ENCODE data around the gene OLFML2A. TPM values are rescaled to one million over a fixed set of nuclear protein-coding genes. Genes with fewer than 3 reads are reported as not detected.
"Not testable (repeated sequence)": the region's sequence is repeated elsewhere in the genome, so short reads cannot be mapped to it uniquely, and the experiment has no call there.

Gene OLFML2A
- polyA plus RNA-seq (ENCODE audit: insufficient read length) = 140 TPM

DNA sequence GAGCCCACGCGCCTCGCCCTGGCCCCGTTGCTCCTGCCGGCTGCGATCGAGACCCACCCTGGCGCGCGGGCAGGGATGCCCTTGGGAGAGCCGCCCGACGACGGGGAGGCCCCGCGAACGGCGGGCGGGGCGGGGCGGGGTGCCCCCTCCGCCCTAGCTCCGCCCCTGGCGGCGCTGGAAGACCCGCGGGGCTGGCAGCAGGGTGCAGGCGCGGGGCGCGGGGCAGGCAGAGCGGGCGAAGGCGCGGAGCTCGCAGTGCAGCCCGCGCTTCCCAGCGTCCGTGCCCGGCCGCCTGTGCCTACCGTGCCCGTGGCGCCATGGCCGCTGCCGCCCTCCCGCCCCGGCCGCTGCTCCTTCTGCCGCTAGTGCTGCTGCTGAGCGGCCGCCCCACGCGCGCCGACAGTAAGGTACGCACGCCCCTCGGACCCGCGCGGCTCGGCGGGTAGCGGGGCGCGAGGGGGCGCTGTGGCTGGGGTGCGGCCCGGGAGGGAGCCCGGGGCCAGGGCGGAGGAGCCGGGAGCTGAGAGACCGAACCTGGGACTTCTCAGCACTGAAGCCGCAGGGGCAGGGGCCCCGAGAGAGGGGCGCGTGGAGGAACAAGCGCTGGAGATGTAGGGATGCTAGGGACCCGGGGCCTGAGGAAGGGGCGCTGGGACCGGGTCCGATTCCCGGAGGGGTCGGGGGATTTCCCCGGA is at the start of gene OLFML2A:
OLFML2A (plus strand) TSS at position 180 of the 695 bp plus-strand sequence; CDS start at position 318, 138 bp downstream.
- DNase-seq (ENCODE audit: low read depth) = no peak

DNA sequence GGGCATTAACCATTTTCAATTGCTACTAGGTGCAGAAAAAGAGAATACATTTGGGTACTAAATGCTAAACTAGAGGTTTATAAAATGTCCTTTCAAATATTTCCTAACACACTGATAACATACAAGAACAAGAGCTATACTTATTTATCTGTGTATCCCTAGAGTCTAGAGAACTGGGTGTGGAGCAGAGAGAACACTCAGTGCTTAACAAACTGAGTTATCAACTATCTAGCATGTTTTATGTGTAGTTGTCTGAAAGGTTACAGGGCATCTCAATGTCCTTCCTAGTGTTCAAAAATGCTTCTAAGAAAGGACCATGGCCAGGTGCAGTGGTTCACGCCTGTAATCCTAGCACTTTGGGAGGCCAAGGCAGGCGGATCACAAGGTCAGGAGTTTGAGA is 46.2 kb upstream of the OLFML2A start:
- DNase-seq (ENCODE audit: low read depth) = no peak

- DNase-seq (ENCODE audit: low read depth) = no peak
Observed at GRCh38 chr9:124733964-124734740, 42.8 kb upstream of the OLFML2A start.

- not testable (repeated sequence) for DNase-seq (ENCODE audit: low read depth)
Observed at GRCh38 chr9:124734741-124735083, 42.2 kb upstream of the OLFML2A start.

- no peak for DNase-seq (ENCODE audit: low read depth)
Observed at GRCh38 chr9:124735121-124735520, 41.8 kb upstream of the OLFML2A start.

DNA sequence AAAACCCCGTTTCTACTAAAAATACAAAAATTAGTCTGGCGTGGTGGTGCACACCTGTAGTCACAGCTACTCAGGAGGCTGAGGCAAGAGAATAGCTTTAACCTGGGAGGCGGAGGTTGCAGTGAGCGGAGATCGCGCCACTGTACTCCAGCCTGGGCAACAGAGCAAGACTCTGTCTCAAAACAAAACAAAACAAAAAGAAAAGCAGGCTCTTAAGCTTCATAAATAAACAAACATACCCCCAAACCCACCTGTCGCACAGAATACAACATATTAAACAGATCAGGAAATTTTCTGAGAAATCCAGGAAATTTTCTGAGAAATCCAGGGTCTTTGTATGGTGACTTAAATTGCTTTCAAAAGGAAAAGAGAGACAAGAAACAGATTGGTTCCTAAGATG is 38.9 kb upstream of the OLFML2A start:
- not testable (repeated sequence) for DNase-seq (ENCODE audit: low read depth)

GRCh38 chr9:124739360-124739759 is 37.6 kb upstream of the OLFML2A start:
- no peak for DNase-seq (ENCODE audit: low read depth)

DNA sequence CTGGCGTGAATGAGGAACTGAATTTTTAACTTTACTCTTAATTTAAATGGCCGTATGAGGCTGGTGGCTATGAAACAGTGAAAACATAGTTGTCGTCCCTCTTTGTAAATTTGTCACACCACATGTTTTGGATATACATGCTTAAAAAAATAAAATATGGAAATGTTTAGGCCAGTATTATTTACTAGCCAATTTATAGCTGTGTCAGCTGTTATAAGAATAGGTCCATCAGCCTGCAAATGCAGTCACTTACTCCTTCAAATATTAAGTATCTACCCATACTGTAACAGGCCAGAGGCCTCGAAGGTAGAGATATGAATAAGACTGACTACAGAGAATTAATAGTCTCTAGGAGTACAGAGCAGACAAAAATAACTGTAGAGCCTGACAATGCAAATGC is 35.8 kb upstream of the OLFML2A start:
- DNase-seq (ENCODE audit: low read depth) = no peak

DNA sequence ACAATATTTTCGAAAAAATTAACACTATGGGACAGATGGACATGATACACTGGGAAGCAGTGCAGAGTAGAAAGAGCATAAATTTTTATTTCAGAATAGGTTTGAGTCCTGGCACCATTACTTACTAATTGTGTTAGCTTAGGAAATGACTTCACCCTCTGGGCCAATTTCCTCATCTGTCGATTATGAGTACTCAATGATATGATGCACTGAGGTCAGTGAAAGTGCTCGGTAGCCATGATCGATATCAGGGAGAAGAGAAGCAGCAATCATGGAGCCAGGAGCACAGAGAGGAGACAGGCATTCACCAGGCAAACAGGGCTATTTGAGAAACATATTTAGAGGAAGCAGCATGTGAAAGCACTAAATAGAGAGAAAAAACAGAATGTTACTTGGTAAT is 35.3 kb upstream of the OLFML2A start:
- DNase-seq (ENCODE audit: low read depth) = no peak

DNA sequence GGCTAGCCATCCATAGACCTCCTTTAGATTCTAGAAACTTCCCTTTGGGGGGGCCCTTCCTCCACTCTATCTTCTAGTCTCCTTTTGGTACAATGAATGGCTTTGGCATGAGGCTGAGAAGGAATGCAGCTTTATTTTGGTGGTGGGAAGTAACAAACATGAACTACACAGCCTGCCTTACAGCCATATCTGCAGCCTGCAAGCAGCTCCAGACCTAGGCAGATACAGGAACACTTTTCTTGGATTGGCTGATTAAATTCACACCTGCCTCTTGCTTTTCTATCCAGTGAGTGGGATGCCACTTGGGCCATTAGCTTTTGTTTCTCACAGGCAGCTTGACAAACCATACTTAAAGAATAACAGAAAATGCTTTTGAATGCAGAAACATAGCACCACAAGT is 34.0 kb upstream of the OLFML2A start:
- no peak for DNase-seq (ENCODE audit: low read depth)

DNA sequence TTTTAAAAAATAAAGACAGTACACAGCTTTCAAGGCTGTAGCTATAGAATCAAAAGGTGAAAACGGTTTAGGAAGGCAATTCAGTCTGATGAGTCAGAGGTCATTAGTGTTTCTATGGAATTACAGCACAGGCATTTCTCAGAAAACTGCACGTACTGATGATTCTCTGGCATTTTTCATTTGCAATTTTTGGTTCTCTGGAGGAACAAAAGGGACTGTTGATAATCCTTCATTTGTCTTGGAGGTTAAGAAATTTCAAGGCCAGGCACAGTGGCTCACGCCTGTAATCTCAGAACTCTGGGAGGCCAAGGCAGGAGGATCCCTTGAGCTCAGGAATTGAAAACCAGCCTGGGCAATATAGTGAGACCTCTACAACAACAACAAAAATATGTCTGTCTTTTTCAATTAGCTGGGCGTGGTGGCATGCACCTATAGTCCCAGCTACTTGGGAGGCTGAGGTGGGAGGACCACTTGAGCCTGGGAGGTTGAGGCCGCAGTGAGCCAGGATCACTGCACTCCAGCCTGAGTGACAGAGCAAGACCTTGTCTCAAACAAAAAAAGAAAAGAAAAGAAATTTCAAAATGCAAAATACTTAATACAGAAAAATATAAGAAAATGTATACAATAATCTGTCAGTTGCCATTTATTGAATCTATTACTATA is 33.1 kb upstream of the OLFML2A start:
- no peak for DNase-seq (ENCODE audit: low read depth)

DNA sequence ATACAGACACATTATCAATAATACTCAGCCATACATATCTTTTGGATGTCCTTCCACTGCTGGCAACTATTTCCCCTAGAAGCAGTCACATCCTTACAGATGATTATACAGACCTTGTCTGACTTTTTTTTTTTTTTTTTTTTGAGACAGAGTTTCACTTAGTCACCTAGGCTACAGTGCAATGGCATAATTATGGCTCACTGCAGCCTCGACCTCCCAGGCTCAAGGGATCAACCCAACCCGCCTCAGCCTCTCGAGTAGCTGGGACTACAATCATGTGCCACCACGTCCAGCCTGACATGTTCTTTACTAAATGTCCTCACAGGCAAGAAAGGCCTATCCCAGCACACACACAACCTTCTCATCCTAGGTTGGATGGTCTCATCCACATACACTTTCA is 29.9 kb upstream of the OLFML2A start:
- DNase-seq (ENCODE audit: low read depth) = no peak

DNA sequence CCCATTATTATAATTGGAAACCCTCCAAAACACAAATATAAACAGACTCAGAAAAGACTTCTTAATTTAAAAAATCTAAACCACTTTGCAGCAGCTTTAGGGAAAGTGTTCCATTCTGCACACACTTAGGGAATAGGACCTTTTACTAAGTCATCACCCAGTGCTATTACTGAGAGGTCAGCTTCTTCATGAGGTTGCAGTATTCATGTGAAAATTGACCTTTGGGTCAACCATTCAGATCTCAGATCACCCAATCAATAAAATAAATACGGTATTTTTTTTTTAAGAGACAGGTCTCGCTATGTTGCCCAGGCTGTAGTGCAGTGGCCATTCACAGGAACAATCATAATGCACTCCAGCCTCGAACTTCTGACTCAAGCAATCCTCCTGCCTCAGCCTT is 27.6 kb upstream of the OLFML2A start:
- DNase-seq (ENCODE audit: low read depth) = no peak

GRCh38 chr9:124749781-124750180 is 27.2 kb upstream of the OLFML2A start:
- no peak for DNase-seq (ENCODE audit: low read depth)

DNA sequence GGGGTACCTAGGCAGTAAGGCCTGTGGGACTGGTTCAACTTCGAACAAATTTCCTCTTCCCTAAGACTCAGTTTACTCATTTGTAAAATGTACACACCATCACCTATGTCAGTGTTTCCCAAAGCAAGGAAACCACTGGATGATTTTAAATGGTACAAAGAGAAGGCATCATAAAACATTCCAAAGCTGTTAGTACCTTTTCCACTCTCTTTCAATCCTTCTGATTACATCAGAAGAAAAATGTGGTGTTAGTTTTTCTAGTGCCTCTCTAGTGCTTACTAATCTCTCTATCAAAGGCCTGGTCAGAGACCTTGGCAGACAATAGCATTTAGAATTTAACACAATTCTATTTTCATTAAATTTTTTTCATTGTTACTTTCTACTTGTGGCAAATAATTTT is 24.0 kb upstream of the OLFML2A start:
- no peak for DNase-seq (ENCODE audit: low read depth)

DNA sequence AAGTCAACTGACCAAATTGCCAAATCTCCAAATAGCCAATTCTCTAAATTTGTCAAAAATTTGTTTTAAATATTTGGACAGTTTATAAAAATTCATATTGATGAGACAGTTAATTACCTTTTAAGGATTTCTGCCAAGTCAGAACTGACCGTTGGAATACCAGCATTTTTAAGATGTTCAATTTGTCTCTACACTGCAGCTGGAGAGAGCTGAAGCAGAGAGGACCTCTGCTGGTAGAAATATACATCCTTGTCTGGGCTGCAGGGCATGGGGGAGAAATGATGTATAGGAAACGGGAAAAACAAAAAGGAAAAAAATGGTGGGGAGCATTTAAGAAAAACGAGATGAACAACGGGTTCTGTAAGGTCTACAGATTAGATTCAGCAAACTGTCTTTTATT is 22.6 kb upstream of the OLFML2A start:
- no peak for DNase-seq (ENCODE audit: low read depth)

DNA sequence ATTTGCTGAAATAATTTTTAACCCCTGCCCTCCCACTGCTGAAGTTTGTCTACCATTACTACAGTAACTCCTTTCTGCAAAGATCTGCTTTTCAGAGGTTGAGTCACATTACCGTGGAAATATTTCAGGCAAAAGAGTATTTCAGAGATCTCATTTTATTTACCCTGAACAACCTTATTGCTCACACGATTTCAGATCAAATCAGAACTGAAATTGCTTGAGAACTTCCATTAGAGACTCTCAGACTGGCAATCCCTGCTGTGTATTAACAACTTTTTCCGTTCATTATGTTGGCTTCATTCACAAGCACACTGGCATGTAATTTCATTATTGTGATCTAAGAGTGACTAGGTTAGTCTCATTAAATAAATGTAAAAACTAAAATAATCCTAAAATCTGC is 21.9 kb upstream of the OLFML2A start:
- no peak for DNase-seq (ENCODE audit: low read depth)

GRCh38 chr9:124756011-124756410 is 20.9 kb upstream of the OLFML2A start:
- DNase-seq (ENCODE audit: low read depth) = no peak

GRCh38 chr9:124757616-124758015 is 19.3 kb upstream of the OLFML2A start:
- no peak for DNase-seq (ENCODE audit: low read depth)

DNA sequence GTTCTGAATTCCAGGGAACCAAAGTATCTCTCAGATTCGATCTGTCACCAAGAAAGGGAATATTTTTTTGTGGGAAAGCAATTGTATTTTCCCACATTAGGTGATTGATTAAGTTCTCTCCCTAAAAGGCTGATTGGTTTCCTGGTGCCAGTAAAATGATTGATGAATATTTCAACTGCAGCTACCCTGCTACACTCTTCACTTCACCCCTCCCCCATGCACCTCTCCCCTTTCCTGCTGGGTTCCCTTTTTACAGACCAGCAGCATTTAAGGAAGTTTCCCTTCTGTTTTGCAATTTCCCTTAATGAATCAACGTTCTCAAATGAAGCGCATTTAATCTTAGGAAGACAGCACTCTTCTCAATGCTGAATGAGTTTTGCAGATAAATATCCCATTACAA is 18.9 kb upstream of the OLFML2A start:
- no peak for DNase-seq (ENCODE audit: low read depth)

DNA sequence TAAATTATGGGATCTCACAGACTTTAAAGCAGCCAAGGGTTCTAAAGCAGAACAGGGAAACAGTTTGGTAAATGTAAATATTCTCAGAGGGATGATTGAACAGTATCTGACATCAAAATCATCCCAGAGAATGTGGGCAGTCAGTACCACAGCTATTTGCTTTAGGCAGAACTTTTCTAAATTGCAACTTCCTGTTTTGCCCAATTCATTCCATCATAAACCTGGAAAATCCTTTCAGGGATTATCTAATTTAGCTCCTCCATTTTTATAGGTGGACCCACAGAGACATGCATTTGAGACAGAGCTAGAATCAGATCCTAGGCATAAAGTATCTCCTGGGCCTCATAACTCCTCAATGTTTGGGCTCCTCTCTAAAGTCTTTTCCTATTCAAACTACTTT is 18.2 kb upstream of the OLFML2A start:
- no peak for DNase-seq (ENCODE audit: low read depth)

DNA sequence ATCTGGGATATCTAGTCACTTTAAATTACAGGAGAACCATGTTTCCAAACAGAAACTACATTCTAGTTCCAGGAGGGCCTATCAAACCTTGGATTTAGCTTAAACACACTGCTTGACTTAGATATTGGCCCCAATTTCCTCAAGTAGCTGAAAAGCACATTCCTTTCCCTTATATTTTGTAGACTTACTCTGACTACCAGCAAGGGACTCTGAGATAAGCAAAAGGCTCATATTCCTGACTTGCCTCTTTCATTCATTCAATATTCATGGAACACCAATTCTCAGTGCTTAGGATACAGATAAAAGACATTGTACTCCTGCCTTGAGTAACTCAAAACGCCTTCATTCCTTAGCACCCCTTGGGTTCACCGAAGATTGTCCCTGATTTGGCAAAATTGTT is 17.6 kb upstream of the OLFML2A start:
- no peak for DNase-seq (ENCODE audit: low read depth)

DNA sequence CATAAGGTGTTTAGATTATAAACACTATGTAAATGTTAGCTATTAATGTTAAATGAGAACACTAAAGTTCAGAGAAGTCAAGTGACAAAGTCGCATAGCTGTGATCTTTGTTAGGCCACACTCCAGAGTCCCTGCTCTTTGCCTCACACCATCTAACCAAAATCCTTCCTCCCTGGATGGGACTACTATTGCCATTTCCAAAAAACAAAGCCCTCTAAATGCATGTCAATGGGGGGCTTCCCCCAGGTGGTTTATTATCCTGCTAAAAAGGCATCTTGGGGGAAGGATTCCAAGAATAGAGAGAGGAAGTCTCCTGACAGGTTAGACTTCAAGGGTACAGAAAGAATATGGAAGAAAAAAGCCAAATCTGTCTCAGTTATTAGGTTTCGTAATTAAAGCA is 16.2 kb upstream of the OLFML2A start:
- DNase-seq (ENCODE audit: low read depth) = no peak
